GM21619 (cell line): ENCODE data around the gene CLSTN2.

ENCODE experiments used
- ATAC-seq: cut with Tn5 transposase; IDR thresholded peaks from one replicate; pipeline ENCODE4 v1.9.1; 2021; ENCODE audit not compliant: unreplicated experiment

CLSTN2 gene

DNA sequence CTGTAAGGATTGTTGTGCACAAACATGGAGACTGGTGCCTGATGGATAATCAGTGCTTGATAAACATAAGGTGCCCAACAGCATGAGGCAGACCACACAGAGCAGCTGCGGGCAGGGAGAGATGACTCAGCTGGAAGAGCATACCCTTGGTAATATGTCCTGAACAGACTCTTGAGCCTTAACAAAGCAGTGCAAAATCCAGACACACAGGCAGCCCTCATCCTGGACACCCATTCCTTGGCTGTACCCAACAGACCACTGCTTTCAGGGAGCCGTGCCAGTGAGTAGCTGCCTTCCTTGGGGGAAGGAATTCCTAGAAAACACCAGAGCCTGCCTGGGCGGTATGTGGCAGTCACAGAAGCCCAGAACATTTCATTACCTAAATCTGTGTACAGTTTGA lies 156.2 kb downstream of the CLSTN2 start:
- ATAC-seq: no peak

DNA sequence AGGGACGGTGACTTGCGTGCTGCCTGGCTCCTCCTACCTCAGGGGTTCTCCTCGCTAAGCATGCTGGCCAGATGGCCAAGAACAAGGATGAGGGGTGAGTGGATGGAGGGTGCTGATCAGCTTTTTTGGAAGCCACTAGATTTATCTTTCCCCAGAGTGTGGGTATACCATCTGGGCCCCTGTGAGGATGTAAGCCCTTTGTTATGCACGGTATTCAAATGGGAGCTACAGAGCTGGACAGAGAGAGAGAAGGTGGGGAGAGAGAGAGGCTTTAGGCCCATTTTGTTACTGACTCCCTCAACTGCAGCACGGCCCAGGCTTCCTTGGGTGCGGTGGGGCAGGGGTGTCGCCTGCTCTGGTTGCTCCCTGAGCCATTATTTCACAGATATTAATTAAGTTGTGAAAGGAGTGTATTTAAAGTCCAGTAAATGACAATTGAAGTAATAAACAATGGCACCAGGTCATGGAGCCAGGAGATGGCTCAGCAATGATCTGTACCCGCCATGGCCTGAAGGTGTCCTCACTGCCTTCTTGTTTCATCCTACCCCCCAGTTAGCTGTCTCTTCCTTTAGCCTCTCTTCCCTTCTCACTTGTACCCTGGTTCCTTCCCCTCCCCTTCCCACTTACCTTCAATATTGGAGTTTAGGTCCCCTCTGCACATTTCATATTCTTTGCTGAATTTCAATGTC lies 158.0 kb downstream of the CLSTN2 start:
- ATAC-seq: no peak

DNA sequence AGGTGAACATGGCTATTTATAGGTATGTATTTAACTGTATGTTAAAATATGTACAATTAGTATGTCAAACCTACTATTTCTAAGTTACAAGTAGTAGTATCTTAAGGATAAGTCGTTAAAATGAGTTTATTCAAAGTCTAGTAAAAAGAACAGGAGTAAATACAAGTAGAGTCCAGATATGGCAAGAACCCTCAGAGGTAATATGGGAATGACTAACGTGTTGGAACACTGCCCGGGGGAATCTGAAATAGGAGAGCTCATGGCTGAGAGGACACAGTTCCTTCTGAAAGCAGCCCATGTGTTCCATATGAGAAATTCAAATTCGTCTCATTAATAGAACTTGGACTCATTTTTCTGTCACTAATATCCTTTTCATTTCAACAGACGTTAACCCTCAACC lies 158.8 kb downstream of the CLSTN2 start:
- ATAC-seq: no peak

DNA sequence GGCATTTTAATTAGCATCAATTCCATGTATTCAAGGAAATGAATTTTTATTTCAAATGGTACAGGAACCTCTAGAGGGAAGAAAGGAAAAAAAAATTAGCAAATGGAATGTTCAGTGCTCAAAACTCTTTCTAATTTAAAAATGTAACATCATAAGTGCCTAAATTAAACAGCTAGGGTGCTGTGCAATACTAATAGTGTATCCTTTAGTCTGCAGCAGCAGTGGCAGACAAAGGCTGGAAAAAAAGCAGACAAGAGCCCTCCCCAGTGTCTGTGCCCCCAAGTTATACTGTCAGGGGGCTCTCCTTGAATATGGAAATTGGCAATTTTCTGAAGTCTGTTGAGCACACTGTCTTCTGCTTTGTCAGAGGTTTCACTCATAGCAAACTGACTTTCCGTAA lies 159.5 kb downstream of the CLSTN2 start:
- ATAC-seq: no peak

DNA sequence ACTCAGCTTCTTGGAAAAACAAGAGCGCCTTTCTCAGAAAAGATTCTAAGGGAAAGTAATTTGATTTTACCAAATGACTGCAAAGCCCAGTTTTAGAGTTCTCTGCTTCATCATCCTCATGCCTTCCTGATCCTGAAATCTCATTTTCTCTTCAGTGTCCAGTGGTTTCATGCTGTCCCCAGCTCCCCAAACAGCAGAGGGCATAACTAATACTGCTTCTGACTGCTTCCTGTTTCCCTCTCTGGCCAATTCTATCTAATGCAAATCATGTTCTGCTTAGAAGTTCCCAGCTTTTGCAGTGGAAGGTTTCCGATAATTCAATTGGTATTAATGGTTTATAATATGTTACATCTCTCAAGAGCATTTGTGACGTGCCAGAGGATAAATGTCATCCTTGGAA lies 161.1 kb downstream of the CLSTN2 start:
- ATAC-seq: no peak

DNA sequence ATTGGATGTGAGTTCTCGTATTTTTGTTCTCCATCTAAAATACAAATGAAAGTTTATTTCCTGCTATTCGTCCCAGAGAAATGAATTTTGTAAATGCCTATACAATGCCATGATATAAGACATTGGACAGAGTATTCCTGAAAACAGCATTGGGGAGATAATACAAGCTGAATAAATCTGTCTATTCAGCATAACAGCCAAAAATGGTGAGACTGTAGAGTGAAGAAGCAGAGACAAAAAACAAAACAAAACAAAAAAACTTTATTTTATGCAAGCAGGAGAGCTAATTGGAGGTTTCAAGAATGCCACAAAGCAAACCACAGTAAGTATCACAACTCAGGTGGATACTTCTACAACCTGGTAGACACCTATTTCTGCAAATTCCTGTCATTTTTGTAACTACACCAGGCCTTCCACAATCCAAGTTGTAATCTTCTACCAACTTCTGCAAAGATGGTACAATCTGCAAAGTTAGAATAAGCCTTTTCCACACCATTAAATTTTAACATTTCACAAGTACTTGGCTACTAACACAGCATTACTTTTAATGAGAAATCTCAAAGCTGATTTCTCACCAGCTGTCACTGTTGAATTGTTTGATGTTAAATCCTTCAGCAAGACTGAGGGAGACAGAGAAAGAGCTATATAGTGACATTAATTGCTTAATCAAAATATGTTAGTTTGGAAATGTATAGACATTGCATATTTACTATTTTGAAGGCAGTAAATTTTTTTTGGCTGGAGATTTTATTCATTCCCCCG lies 163.1 kb downstream of the CLSTN2 start:
- ATAC-seq: no peak

DNA sequence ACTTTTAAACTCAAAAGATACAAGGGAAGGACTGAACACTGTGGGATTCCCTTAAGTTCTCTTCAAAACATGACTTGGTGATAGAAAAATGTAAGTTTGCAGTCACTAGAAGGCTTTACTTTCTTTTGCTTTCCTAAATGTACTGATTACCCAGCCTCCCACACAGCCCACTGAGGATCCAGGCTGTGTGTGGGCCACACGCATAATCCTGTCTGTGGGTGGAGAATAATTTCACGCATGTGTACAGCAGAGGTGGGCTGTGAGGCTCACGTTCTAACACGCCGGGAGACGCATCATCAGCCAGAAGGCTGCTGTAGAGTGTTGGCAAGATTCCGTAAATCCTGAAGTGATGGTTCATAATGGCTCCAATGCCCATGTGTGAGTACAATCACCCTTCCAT lies 165.5 kb downstream of the CLSTN2 start:
- no peak for ATAC-seq

DNA sequence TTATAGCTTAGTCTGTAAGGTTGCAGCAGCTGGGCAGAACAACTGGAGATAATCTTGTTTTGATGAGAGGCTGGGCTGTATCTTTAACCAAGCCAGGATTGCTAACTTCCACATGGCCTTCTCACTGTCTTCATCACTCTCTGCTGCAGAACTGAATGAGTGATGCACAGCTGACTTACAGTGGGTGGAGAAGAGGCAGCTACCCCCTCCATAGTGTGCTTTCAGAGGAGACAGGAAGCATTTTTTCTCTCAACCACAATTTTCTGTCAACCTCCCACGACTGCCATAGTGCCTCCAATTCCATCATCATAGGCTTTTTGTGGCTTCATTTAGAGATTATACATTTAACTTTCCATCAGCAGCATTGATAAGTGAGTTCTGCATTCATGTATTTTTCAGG lies 168.2 kb downstream of the CLSTN2 start:
- no peak for ATAC-seq

DNA sequence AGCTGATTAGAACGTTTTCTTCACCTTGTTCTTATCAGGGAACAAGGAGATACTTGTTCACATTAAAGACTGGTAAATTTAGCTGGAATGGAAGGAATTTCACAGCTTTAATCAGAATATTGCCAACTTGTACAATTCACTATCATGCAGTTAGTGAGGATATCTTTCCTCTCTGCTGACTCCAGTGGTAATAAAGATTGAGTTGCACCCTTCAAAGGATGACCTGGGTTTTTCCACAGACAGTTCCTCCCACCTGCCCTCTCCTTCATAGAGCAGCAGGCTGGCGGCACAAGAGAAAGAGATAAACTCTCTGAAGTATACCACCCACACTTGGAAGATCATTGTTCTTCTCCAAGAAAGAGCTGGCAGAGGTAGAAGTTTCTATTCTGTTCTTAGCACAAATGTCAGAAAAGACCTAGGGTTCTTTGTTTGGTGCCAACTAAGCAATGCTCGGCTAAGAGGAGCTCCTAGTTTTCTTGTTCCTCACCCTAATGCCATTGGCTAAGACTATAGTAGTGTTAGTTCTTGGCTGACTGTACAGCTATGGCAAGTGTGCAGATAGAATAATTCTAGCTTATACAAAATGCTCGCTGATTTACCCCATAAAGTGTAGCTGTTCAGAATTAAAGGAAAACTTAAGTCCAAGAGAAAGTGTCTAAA lies 169.1 kb downstream of the CLSTN2 start:
- no peak for ATAC-seq

DNA sequence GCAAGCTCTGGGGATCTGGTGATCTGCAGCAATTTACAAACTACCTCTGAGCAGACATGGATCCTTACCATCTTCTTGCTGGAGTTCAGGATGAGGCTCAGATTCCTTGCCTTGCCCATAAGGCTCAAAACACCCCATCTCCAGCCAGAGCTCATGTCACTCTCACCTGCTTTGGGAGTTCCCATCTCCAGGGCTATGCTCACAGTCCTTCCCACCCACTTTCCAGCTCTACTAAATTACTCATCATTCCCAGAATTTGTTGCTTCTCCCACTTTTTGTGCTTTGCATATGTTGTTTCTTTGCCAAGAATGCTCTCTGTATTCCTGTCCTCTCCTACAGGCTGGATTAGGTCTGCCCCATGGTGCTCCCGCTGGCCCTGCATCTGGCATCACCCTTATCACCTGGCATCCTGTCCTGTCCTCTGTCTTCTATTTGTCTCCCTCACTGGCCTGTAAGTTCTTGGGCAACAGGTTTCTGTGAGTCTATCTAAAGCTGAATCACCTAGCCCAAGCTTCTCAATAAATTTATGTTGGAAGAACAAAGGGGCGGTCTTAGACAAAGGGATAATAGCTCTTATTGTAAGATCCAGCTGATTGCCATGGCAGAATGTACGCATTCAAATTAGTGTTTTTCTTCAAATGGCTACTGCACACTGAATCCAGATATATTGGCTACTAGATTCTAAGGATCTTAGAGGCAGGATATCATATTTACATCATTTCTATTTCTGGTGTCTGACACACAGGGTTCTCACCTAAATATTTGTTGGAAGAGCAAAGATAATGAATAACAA lies 179.2 kb downstream of the CLSTN2 start:
- ATAC-seq: no peak

DNA sequence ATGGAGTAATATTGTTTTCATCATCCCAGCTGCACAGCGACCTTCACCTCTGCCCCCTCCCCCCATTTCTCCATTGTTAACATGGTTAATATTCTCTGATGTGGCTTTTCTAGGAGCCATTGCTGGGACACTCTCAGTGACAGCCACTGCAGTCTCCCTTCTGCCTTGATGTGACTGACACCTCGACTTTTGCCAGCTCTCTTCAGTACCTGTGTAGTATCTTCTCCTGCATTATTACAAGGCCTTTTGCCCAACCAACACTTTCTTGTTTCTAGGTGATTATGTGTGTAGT lies 179.8 kb downstream of the CLSTN2 start:
- no peak for ATAC-seq

DNA sequence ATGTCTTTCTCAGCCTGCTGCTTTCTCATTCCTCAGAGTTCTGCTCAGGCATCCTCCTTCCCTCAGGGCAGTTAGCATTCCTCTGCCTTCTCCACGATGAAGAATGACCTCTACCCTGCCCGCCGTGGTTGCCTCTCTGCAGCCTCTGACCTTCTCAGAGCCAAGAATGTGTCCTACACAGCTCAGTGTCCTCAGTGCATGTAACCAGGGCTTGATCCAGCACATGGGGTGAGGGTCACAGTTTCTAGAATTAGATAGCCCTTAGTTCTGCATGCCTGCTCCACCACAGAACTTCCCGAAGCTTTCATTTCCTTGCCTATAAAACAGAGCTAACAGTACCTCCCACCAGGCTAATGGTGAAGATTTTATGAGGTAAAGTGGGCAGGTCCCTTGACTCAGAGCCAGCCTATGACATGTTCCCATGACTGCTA lies 182.1 kb downstream of the CLSTN2 start:
- no peak for ATAC-seq

DNA sequence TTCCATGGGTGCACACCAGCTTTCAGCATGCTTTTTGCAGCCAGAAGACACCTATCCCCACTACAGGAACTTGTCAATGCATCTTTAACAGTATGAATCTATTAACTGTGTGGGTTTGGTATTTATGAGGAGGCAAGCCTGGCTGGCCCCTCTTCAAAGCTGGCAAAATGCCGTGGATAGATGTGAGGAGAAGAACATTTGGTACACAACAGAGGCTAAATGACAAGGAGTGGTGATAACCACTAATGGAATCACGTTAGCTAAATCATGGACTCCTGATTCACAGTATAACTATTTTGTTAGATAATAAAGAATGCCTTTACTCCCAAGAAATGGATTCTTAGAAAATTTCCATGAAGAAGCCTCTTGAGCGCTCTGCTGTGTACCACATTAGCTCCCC lies 187.2 kb downstream of the CLSTN2 start:
- no peak for ATAC-seq

DNA sequence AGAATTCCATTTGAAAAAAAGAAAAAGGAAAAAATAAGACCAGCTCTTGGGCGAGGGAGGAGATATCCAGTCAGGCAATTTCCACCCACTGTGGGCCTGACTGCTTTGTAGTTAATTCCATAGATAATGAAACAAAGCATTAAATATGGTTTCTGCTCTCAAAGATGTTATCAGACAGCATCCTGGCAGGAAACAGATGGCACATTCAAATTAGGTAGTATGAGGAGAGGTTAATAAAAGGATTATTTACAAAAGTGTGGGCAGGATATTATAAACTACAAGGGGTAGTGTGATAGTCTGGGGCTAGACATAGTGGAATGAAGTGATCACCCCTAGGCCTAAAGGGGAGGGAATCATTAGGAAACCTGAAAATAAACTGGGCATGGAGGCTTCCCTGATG lies 193.2 kb downstream of the CLSTN2 start:
- peak; percentile 18 for ATAC-seq

DNA sequence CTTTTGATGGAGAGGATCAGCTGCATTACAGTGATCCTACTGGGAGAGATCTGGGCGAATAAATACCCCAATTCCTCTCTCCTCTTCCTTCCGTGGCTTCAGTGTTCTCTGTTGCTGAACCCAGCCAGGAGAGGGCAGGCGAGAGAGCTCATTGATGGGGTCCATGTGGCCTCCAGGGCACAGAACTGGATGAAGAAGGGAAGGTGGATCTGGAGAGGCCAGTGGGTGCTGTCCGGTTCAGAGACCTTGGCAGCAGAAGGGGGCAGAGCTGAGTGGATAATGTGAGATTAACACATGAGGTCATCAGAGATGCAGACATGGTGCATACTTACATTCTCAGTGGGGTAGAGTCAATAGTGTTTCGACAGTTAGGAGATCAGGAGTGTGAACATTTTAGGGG lies 193.6 kb downstream of the CLSTN2 start:
- ATAC-seq: peak; percentile 61

DNA sequence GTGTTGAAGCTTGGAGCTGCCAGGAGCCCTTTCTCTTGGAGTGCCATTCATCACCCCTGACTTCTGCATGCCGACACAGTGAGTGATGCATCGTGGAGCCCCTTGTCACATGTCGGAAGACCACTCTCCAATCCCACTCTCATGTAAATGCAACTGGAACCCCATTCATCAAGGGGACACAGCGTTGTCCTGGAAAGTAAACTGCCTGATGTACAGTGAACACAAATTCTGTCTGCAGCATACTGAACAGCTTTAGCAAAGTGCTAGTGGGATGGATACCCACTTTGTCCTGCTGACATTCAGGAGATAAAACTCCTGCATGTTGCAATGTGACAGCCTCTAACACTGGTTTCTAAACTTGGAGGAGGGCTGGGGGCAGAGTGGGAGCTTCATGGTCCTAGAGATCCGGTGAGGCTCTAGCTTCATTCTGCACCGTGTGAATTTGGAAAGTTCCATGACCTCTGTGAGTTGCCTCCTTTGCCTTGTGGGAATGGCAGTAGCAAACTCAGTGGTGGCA lies 194.8 kb downstream of the CLSTN2 start:
- no peak for ATAC-seq

DNA sequence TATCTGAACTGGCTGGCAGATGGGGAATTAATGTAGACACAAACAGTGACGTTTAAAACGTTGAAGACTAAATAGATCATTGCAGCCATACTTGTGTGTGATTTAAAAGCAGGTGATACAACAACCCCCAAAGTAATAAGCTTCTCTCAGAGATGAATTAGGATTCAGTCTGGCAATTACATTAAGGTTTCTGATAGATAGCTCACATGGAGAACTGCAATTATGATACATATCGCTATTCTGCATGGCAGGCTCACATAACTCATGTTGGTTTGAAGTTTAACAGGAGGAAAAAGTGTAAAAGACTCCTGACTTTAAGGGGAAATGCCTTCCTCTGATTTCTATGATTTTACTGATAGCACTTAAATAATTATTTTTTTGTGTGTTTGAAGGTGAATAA lies 196.9 kb downstream of the CLSTN2 start:
- no peak for ATAC-seq

DNA sequence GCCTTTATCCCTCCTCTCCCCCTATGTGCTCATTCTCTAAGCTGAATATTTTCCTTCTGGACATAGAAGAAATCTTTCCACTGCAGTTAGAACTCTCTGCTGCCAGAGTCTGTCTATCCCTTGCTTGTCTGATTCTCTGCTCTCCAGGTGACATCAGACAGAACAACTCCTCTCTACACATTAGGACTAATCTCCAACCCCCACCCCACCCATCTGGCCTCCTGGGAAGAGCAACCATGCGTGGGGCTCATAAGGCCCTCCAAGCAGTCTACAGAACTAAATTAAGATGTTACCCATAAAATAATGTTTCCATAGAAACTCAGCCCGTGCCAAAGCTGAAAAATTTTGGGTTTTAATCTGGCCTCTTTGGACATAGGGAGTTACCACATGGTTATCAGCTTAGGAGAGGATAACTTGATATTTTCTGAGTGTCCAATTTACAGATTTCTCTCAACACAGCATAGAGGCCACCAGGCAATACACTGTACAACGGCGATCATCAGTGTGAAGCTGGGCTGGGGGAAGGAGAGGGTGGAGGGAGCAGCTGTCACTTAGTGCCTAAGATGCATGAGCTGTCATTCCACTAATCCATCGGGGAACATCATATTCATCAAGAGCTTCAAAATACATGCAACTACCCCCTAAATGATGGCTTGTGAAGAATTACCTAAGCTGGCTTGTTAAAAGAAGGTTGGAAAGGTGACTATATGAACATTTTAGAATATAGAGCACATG lies 199.4 kb downstream of the CLSTN2 start:
- no peak for ATAC-seq

DNA sequence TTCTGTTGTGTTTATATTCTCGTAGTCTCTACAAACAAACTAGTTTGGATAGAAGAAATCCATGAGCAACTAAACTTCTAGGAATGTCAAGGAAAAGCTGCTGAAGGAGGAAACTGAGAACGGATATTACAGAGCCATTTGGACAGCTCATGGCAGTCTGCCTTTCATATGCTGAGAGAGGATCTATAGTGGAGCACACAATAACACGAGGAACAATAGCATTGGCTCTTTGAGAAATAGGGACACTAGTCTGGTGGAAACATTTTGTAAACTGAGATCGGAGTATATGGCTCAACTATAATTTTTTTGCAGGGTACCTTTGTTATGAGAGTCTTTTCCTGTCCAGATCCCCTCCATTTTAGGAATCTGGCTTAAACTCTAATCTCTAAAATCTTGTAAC lies 200.5 kb downstream of the CLSTN2 start:
- ATAC-seq: no peak

DNA sequence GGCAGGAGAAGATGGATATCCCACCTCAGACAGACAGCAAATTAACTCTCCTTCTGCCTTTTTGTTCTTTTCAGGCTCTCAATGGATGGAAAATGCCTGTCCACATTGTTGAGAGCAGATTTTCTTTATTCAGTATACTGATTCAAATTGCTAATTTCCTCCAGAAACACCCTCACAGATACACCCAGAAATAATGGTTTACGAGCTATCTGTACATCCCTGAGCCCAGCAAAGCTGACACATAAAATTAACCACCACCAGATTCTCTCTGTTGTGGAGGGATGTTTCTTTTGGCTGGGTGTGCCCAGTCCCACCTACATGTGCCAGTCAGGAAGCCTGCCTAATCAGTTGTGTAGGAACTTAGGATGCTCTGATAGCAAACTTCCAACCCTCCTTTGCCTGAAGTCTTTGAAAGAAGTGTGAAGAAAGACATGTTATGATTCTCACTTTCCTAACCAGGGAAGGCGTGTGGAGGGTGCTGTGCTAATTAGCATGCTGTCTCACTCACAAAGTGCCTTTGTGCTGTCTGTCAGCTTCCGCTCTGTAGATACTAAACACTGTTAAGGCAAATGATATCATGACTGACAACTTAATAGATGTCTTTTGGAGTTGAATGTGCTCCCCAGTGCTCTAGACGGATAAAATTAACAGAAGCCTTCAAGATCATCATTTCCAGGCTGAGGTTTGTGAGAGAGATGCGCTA lies 208.5 kb downstream of the CLSTN2 start:
- no peak for ATAC-seq
